Measurements from ENCODE around the gene CHN1. TPM values are rescaled to one million over a fixed set of nuclear protein-coding genes. Genes with fewer than 3 reads are reported as not detected.

CHN1 gene
- total and polyA plus RNA-seq, 2 of the 8 experiments (the other 6 are each of a cell fraction or from before 2014, with no cell fraction given): 54.0 to 65.7 TPM

DNA sequence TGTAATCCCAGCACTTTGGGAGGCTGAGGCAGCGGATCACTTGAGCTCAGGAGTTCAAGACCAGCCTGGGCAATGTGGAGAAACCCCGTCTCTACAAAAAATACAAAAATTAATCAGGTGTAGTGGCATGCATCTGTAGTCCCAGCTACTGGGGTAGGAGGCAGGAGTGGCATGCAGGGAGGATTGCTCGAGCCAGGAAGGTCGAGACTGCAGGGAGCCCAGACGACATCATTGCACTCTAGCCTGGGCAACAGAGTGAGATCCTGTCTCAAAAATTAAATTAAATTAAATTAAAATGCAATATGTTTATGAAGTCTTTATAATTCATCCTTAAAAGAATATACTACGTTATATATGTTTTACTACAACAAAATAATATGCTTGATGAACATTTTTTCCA, 38.1 kb downstream of the CHN1 start:
- Histone ChIP-seq H4K8ac (ENCODE audit: extremely low read depth, insufficient read depth, low read length) (no peak overlapping the region), H3K4me3 (ENCODE audit: extremely low read depth in 1 of 4, insufficient read depth in 2 of 4, low read depth in 3 of 4, low read length in 4 of 4) (no peak overlapping the region), H3K18ac (ENCODE audit: extremely low read depth, low read length) (no peak overlapping the region), H2BK120ac (replicated peaks; ENCODE audit: low read depth, low read length) (no peak overlapping the region), H3K14ac (ENCODE audit: insufficient read length) (no peak overlapping the region), H3K23me2 (ENCODE audit: low read depth, low read length) (no peaks in the 10 kb centered on the region), H3K23ac (ENCODE audit: insufficient read length) (no peak overlapping the region), H3K4ac (replicated peaks; ENCODE audit: insufficient read length, low read depth, low read length) (no peak overlapping the region), H2BK5ac (ENCODE audit: low read depth, low read length) (peak overlapping the region; percentile 64; the same call in 1 of the 2 replicates), H3K56ac (replicated peaks; ENCODE audit: insufficient read length, low read depth, low read length) (no peak overlapping the region), H2BK12ac (ENCODE audit: low read depth, low read length) (no peak overlapping the region), H2AFZ (ENCODE audit: low read length) (no peak overlapping the region), H3K27ac (ENCODE audit: low read depth, low read length) (no peak overlapping the region), H3K79me2 (ENCODE audit: control insufficient read depth in 1 of 2, insufficient read depth in 2 of 2, low read length in 2 of 2) (peaks cover 4 to 86% of the 10 kb centered on the region in 2 experiments; a peak in 3 of 4 replicates), H3K79me1 (ENCODE audit: low read depth, low read length) (0 out of 2 replicates have a peak, but pooled peaks cover 2% of the 10 kb centered on the region), H2AK5ac (ENCODE audit: low read depth, low read length) (0 out of 2 replicates have a peak overlapping the region, but pooled peaks have one; percentile 28), H4K20me1 (replicated peaks in 1 of 2; ENCODE audit: control insufficient read depth in 1 of 2, insufficient read depth in 2 of 2, low read length in 2 of 2) (no peaks in the 10 kb centered on the region), H3K27me3 (replicated peaks in 1 of 4; ENCODE audit: control insufficient read depth in 3 of 4, extremely low read depth in 1 of 4, insufficient read depth in 3 of 4, low read length in 3 of 4) (no peaks in the 10 kb centered on the region), H4K5ac (ENCODE audit: insufficient read length, low read depth, low read length) (no peak overlapping the region), H3K9ac (replicated peaks in 1 of 4; ENCODE audit: extremely low read depth in 1 of 4, low read depth in 3 of 4, low read length in 3 of 4) (no peak overlapping the region), H3K4me1 (replicated peaks in 1 of 4; ENCODE audit: control insufficient read depth in 3 of 4, insufficient read depth in 4 of 4, low read length in 3 of 4) (peaks cover 0 to 24% (median 12%) of the 10 kb centered on the region in 4 experiments; a peak in 4 of 7 replicates), H4K91ac (replicated peaks; ENCODE audit: insufficient read length, low read length) (no peak overlapping the region), H3K9me3 (ENCODE audit: insufficient read depth in 2 of 2, low read depth in 1 of 2, low read length in 1 of 2) (no peaks in the 10 kb centered on the region), H2BK15ac (ENCODE audit: low read length) (no peak overlapping the region), H2BK20ac (ENCODE audit: low read length) (no peak overlapping the region), H3K4me2 (ENCODE audit: insufficient read depth in 1 of 2, low read depth in 2 of 2, low read length in 2 of 2) (no peak overlapping the region), H3K36me3 (ENCODE audit: control insufficient read depth in 2 of 4, insufficient read depth in 4 of 4, low read length in 3 of 4) (peaks cover 0 to 4% (median 0%) of the 10 kb centered on the region in 4 experiments; a peak in 1 of 8 replicates)
- whole genome bisulfite sequencing, 2 experiments (ENCODE audit: extremely low coverage in 1 of 2, insufficient coverage in 1 of 2, insufficient read length in 1 of 2, insufficient replicate concordance in 2 of 2, low coverage in 1 of 2, low lambda C conversion rate in 2 of 2, missing lambda C conversion rate in 1 of 2): 89% methylated on average over 6 of the region's 6 CpGs; no CpG with 5 or more reads in 1 of the 2 experiments
- no peak for DNase-seq (ENCODE audit: low read depth in 1 of 2, low spot score in 2 of 2)
- CTCF ChIA-PET (ENCODE audit: partially characterized antibody): no interaction called here
- FAIRE-seq: no peak
- POLR2A ChIA-PET (ENCODE audit: partially characterized antibody): no interaction called here
- TF ChIP-seq, protein P1, sequence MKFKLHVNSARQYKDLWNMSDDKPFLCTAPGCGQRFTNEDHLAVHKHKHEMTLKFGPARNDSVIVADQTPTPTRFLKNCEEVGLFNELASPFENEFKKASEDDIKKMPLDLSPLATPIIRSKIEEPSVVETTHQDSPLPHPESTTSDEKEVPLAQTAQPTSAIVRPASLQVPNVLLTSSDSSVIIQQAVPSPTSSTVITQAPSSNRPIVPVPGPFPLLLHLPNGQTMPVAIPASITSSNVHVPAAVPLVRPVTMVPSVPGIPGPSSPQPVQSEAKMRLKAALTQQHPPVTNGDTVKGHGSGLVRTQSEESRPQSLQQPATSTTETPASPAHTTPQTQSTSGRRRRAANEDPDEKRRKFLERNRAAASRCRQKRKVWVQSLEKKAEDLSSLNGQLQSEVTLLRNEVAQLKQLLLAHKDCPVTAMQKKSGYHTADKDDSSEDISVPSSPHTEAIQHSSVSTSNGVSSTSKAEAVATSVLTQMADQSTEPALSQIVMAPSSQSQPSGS (IDR thresholded peaks at IDR 0.05; ENCODE audit: low read length): peak; percentile 93; the same call in 1 of the 2 replicates
- TF ChIP-seq TAF7 (optimal IDR thresholded peaks at IDR 0.05; ENCODE audit: borderline replicate concordance, low read depth, low read length): no peak

Measured in H1 (cell line).